Measurements from ENCODE around the gene DNAJC24.
"Not testable (repeated sequence)": the region's sequence is repeated elsewhere in the genome, so short reads cannot be mapped to it uniquely, and the experiment has no call there.

DNA sequence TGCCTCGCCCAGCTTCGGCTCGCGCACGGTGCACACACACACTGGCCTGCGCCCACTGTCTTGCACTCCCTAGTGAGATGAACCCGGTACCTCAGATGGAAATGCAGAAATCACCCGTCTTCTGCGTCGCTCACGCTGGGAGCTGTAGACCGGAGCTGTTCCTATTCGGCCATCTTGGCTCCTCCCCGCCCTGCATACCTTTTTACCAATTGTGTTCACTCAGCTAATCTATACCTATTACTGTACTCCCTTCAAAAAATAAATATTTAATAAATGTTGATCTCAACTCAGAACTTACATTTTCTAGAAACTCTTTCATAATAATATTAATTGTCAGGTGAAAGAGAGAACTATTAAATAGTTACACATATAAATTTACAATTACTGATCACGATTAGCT lies 48.2 kb upstream of the DNAJC24 start:
- not testable (repeated sequence) for TF ChIP-seq CTCF (IDR thresholded peaks at IDR 0.05 in 4 of 5, conservative IDR thresholded peaks at IDR 0.05 in 1 of 5); POLR2A (IDR thresholded peaks at IDR 0.05)

Measured in gastrocnemius medialis (tissue), 4 donors.